Thyroid gland (tissue), 4 donors: Measurements from ENCODE around the gene PKNOX2. TPM values are rescaled to one million over a fixed set of nuclear protein-coding genes. Genes with fewer than 3 reads are reported as not detected.
A peak's percentile ranks its signal among the peaks of the same experiment; 100 is the strongest.

ENCODE experiments used
- DNase-seq, 2 donors: peaks; one replicate each; pipeline ENCODE4 v3.0.0-alpha.2; 2019
- H3K27ac ChIP-seq, 3 donors: fragments of 200-600 bp; sonication (generic); 1 replicate in 2 of 3; 2 replicates in 1 of 3; pipeline ENCODE4 v1.5.1; 2016 to 2019; ENCODE audit warnings: mild to moderate bottlenecking in 1 of 3, moderate library complexity in 1 of 3
- H3K27me3 ChIP-seq: fragments of 200-600 bp; sonication (generic); one replicate; pipeline ENCODE4 v1.5.1; 2019
- H3K36me3 ChIP-seq, 2 donors: fragments of 200-600 bp; sonication (generic); one replicate each; pipeline ENCODE4 v1.5.1; 2016 to 2019
- H3K4me1 ChIP-seq, 2 donors: fragments of 200-600 bp; sonication (generic); one replicate each; pipeline ENCODE4 v1.5.1; 2017 to 2019
- H3K4me3 ChIP-seq, 3 donors: fragments of 200-600 bp; sonication (generic); replicated peaks in 1 of 3; 1 replicate in 2 of 3; 2 replicates in 1 of 3; pipeline ENCODE4 v1.5.1; 2016; ENCODE audit warnings: mild to moderate bottlenecking in 1 of 3
- H3K9me3 ChIP-seq: fragments of 200-600 bp; sonication (generic); one replicate; pipeline ENCODE4 v1.5.1; 2017
- CTCF ChIP-seq, 6 experiments: fragments of 200-600 bp in 3 of 6; fragments of 450-650 bp in 3 of 6; sonication (generic) in 3 of 6; IDR thresholded peaks; one replicate each; pipeline ENCODE4 v1.5.1; 2016 to 2019; ENCODE audit warnings: antibody characterized with exemption in 6 of 6, mild to moderate bottlenecking in 2 of 6, inconsistent platforms in 1 of 6, moderate library complexity in 1 of 6
- POLR2A ChIP-seq, 2 donors: fragments of 450-650 bp; IDR thresholded peaks; one replicate each; pipeline ENCODE4 v1.6.1; 2017; ENCODE audit warnings: antibody characterized with exemption in 2 of 2, mild to moderate bottlenecking in 2 of 2, moderate library complexity in 1 of 2
- WGBS, 2 donors: methylation state at CpG; one replicate each; pipeline ENCODE4 v1.1.5; 2017; 5-methylcytosine and 5-hydroxymethylcytosine counted together
- intact Hi-C: fragments of 100-400 bp; cut with DNase I; formaldehyde crosslinking; loops from one replicate; pipeline ENCODE4 v1.15.1; 2023
- total RNA-seq, 4 donors: library from RNA; depleted of rRNA; stranded (reverse); fragments of >200 nt; gene quantifications; one replicate each; pipeline ENCODE4 v1.2.3, GENCODE V29; 2016

Gene PKNOX2
- total RNA-seq, 4 donors from 2014 or later: 6.3 to 28.0 (median 18.7) TPM

- no peaks in the 10 kb centered on the region for H3K36me3 ChIP-seq
- H3K27me3 ChIP-seq: no peaks in the 10 kb centered on the region
- peaks cover 11 to 38% of the 10 kb centered on the region in 2 donors for H3K4me1 ChIP-seq
- no peaks in the 10 kb centered on the region for H3K9me3 ChIP-seq
- DNase-seq: no peak
- no peak for TF ChIP-seq CTCF (IDR thresholded peaks at IDR 0.05)
- no peak for TF ChIP-seq POLR2A (IDR thresholded peaks at IDR 0.05)
- no peak overlapping the region for H3K4me3 ChIP-seq
- WGBS, 2 donors: 89 to 92% methylated on average over 12 of the region's 12 CpGs
- intact Hi-C loops: no loop called here
- H3K27ac ChIP-seq: no peak overlapping the region
Measured at GRCh38 chr11:125281831-125282595, 117.5 kb downstream of the PKNOX2 start.

- H3K4me3 ChIP-seq: no peak overlapping the region
Measured at GRCh38 chr11:125282596-125282914, 118.0 kb downstream of the PKNOX2 start.

GRCh38 chr11:125284245-125284850, 119.8 kb downstream of the PKNOX2 start:
- H3K4me1 ChIP-seq: peaks cover 13 to 34% of the 10 kb centered on the region in 2 donors
- peak in 1 of 2 donors; percentile 26 for DNase-seq
- H3K36me3 ChIP-seq: no peaks in the 10 kb centered on the region
- TF ChIP-seq POLR2A (IDR thresholded peaks at IDR 0.05) (no peak), CTCF (IDR thresholded peaks at IDR 0.05) (no peak)
- H3K27ac ChIP-seq: no peak overlapping the region
- no peaks in the 10 kb centered on the region for H3K27me3 ChIP-seq
- 84 to 86% methylated on average over 10 of the region's 10 CpGs for WGBS, 2 donors
- H3K4me3 ChIP-seq: no peak overlapping the region
- H3K9me3 ChIP-seq: no peaks in the 10 kb centered on the region
- intact Hi-C loops: no loop called here

More at GRCh38 chr11:125282596-125282914, 118.0 kb downstream of the PKNOX2 start:
- Histone ChIP-seq H3K36me3 (no peaks in the 10 kb centered on the region), H3K9me3 (no peaks in the 10 kb centered on the region), H3K27ac (no peak overlapping the region), H3K4me1 (peaks cover 9 to 36% of the 10 kb centered on the region in 2 donors), H3K27me3 (no peaks in the 10 kb centered on the region)
- DNase-seq: no peak
- no peak for TF ChIP-seq POLR2A (IDR thresholded peaks at IDR 0.05)
- no peak for TF ChIP-seq CTCF (IDR thresholded peaks at IDR 0.05)
- WGBS, 2 donors: 82 to 85% methylated on average over 3 of the region's 3 CpGs
- intact Hi-C loops: no loop called here

GRCh38 chr11:125285844-125286243, 121.3 kb downstream of the PKNOX2 start:
- H3K4me1 ChIP-seq: peaks cover 12 to 30% of the 10 kb centered on the region in 2 donors
- TF ChIP-seq CTCF (IDR thresholded peaks at IDR 0.05): no peak
- DNase-seq: no peak
- WGBS, 2 donors: 92 to 98% methylated on average over 7 of the region's 7 CpGs
- no peaks in the 10 kb centered on the region for H3K36me3 ChIP-seq
- H3K27me3 ChIP-seq: no peaks in the 10 kb centered on the region
- no peak overlapping the region for H3K27ac ChIP-seq
- intact Hi-C loops: no loop called here
- H3K4me3 ChIP-seq: no peak overlapping the region
- H3K9me3 ChIP-seq: no peaks in the 10 kb centered on the region

- intact Hi-C loops: no loop called here
- no peak for DNase-seq
- Histone ChIP-seq H3K4me3 (no peak overlapping the region), H3K27ac (no peak overlapping the region), H3K4me1 (peaks cover 12 to 23% of the 10 kb centered on the region in 2 donors), H3K9me3 (no peaks in the 10 kb centered on the region), H3K27me3 (no peaks in the 10 kb centered on the region), H3K36me3 (no peaks in the 10 kb centered on the region)
- no peak for TF ChIP-seq POLR2A (IDR thresholded peaks at IDR 0.05)
- TF ChIP-seq CTCF (IDR thresholded peaks at IDR 0.05): no peak
- 71 to 88% methylated on average over 4 to 8 of the region's 8 CpGs for WGBS, 2 donors
Measured at GRCh38 chr11:125286486-125286885, 121.9 kb downstream of the PKNOX2 start.
